ENCODE data around the gene TOB1.

TOB1 gene

DNA sequence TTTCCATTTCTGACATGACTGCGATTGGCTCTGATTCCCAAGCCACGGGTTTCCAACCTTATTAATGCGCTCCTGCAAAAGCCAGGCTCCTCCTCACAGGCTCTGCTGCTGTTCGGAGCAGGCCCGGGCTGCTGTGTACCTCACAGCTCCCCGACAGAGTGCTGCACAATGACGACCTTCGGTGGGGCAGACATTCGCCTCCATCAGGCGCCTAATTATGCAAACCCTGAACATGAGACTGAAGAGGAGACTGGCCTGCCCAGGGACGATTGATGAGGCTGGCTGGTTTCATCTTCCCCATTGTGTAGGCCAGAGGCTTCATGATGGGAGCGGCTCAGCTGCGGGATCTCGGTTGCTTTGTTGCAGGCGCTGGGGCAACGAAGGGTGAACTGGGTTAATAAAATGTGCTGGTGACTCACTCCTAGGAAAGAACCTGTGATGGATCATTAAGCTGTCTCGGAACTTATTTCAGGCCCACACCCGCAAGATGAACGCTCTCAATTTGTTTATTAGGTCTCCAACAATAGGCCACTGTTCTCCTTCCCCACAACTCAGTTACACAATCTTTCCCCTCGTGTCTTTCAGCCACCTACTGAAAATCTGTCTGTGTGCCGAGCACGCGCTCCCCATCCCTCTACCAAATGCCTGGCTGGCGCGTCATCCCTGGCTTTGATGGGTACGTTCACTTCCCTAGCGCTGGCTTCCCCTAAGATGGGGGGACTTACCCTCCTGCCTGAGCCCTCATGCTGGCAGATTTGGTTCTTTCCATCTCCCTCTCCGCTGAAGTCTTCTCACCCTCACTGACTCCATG lies 27.2 kb upstream of the TOB1 start:
- H3K27ac ChIP-seq (ENCODE audit: low read length) = peak overlapping the region; percentile 76

GRCh38 chr17:50892101-50892776 lies 26.1 kb upstream of the TOB1 start:
- H3K4me1 ChIP-seq (ENCODE audit: control insufficient read depth, insufficient read depth, low read length) = peaks cover 9% of the 10 kb centered on the region
- no peaks in the 10 kb centered on the region for H3K27me3 ChIP-seq (ENCODE audit: control insufficient read depth in 1 of 2, insufficient read depth in 2 of 2, low read length in 2 of 2)
- no peaks in the 10 kb centered on the region for H3K36me3 ChIP-seq (ENCODE audit: control insufficient read depth in 2 of 2, insufficient read depth in 2 of 2, low read length in 2 of 2)
- no peak overlapping the region for H3K9ac ChIP-seq (ENCODE audit: low read length in 2 of 2)
- H3K4me3 ChIP-seq (ENCODE audit: low read length in 2 of 2) = no peak overlapping the region
- no peaks in the 10 kb centered on the region for H3K9me3 ChIP-seq (ENCODE audit: control insufficient read depth in 2 of 2, low read length in 2 of 2)
- no peak overlapping the region for H3K27ac ChIP-seq (ENCODE audit: low read length)

More for the DNA sequence above, 27.2 kb upstream of the TOB1 start:
- H3K9me3 ChIP-seq (ENCODE audit: control insufficient read depth in 2 of 2, low read length in 2 of 2) = no peaks in the 10 kb centered on the region
- peaks cover 9% of the 10 kb centered on the region for H3K4me1 ChIP-seq (ENCODE audit: control insufficient read depth, insufficient read depth, low read length)
- no peaks in the 10 kb centered on the region for H3K27me3 ChIP-seq (ENCODE audit: control insufficient read depth in 1 of 2, insufficient read depth in 2 of 2, low read length in 2 of 2)
- H3K4me3 ChIP-seq (ENCODE audit: low read length in 2 of 2) = peak overlapping the region in 1 of 2 donors; percentile 15
- H3K36me3 ChIP-seq (ENCODE audit: control insufficient read depth in 2 of 2, insufficient read depth in 2 of 2, low read length in 2 of 2) = no peaks in the 10 kb centered on the region
- H3K9ac ChIP-seq (ENCODE audit: low read length in 2 of 2) = peak overlapping the region in 1 of 2 donors; percentile 22

DNA sequence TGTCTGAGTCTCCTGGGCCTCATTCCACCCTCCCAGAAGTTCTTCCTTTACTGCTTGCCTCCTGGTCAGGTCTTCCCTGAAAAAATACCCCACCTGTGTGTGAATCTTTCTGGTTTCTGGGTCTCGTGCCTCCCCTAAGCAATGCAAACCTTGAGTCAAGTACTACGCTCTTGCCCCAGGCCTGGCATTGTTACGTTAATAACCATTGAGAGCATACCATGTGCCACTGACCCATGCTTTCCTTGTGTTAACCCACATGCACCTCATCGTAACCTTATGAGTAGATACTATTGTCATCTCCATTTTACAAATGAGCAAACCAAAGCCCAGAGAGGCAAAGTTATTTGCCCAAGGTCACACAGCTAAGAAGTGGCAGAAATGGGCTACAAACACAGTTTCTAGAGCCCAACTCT lies 25.4 kb upstream of the TOB1 start:
- Histone ChIP-seq H3K4me1 (ENCODE audit: control insufficient read depth, insufficient read depth, low read length) (peaks cover 9% of the 10 kb centered on the region), H3K4me3 (ENCODE audit: low read length in 2 of 2) (no peak overlapping the region), H3K27ac (ENCODE audit: low read length) (no peak overlapping the region), H3K27me3 (ENCODE audit: control insufficient read depth in 1 of 2, insufficient read depth in 2 of 2, low read length in 2 of 2) (no peaks in the 10 kb centered on the region), H3K36me3 (ENCODE audit: control insufficient read depth in 2 of 2, insufficient read depth in 2 of 2, low read length in 2 of 2) (no peaks in the 10 kb centered on the region), H3K9me3 (ENCODE audit: control insufficient read depth in 2 of 2, low read length in 2 of 2) (no peaks in the 10 kb centered on the region), H3K9ac (ENCODE audit: low read length in 2 of 2) (no peak overlapping the region)

GRCh38 chr17:50890675-50891516 lies 24.7 kb upstream of the TOB1 start:
- Histone ChIP-seq H3K9ac (ENCODE audit: low read length in 2 of 2) (no peak overlapping the region), H3K36me3 (ENCODE audit: control insufficient read depth in 2 of 2, insufficient read depth in 2 of 2, low read length in 2 of 2) (no peaks in the 10 kb centered on the region), H3K4me1 (ENCODE audit: control insufficient read depth, insufficient read depth, low read length) (peaks cover 9% of the 10 kb centered on the region), H3K27ac (ENCODE audit: low read length) (no peak overlapping the region), H3K27me3 (ENCODE audit: control insufficient read depth in 1 of 2, insufficient read depth in 2 of 2, low read length in 2 of 2) (no peaks in the 10 kb centered on the region), H3K4me3 (ENCODE audit: low read length in 2 of 2) (no peak overlapping the region), H3K9me3 (ENCODE audit: control insufficient read depth in 2 of 2, low read length in 2 of 2) (no peaks in the 10 kb centered on the region)

DNA sequence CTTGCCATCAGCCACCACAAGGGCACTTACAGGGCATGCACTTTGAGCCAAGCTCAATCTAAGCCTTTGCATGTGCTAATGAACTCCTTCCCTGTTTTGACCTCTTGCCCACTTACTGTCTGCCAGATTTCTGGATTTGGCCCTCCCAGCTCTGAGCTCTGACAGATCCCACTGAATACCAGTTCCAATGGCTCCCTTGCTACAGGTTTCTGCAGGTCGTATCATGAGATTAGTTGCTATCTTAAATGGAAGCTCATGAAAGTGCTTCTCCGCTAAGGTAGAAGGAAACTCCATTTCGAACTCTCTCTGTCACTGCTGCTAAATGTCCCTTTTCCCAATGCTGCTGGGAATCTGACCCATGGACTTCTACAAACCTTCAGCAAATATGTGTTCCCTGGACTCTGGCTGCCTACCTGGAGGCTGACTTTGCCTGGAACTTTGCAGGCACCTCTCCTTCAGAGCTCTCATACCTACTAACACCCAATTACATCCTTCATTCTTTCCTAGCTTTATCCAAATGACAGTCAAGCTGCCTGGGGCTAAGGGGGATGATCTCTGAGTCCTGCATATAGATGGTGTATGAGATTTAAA lies 23.5 kb upstream of the TOB1 start:
- H3K27me3 ChIP-seq (ENCODE audit: control insufficient read depth in 1 of 2, insufficient read depth in 2 of 2, low read length in 2 of 2) = no peaks in the 10 kb centered on the region
- peaks cover 9% of the 10 kb centered on the region for H3K4me1 ChIP-seq (ENCODE audit: control insufficient read depth, insufficient read depth, low read length)
- no peak overlapping the region for H3K4me3 ChIP-seq (ENCODE audit: low read length in 2 of 2)
- H3K27ac ChIP-seq (ENCODE audit: low read length) = no peak overlapping the region
- H3K36me3 ChIP-seq (ENCODE audit: control insufficient read depth in 2 of 2, insufficient read depth in 2 of 2, low read length in 2 of 2) = no peaks in the 10 kb centered on the region
- H3K9me3 ChIP-seq (ENCODE audit: control insufficient read depth in 2 of 2, low read length in 2 of 2) = no peaks in the 10 kb centered on the region
- no peak overlapping the region for H3K9ac ChIP-seq (ENCODE audit: low read length in 2 of 2)

DNA sequence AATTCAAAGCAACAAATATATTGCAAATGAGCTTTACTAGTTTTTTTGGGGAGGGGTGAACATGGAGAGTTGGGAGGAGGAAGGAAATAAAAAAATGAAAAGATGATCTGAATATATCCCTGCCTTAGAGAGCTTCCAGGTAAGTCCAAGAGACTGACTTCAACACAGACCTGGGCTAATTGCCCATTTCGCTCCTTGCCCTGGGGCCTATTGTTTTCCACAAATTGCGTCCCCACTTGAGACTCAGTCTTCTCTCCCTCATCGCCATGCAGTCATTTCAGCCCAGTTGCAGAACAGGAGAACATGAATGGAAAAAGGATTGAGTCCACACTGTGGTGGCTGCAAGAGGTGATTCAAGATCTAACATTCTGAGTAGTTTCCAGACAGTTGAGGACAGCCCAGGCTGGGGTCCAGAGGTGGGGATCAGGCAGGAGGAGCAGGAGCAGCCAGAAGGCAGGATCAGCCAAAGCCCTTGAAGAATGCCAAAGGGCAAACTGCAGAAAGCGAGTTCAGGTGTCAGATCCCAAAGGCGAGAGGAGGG lies 21.6 kb upstream of the TOB1 start:
- Histone ChIP-seq H3K27ac (ENCODE audit: low read length) (no peak overlapping the region), H3K4me1 (ENCODE audit: control insufficient read depth, insufficient read depth, low read length) (no peaks in the 10 kb centered on the region), H3K36me3 (ENCODE audit: control insufficient read depth in 2 of 2, insufficient read depth in 2 of 2, low read length in 2 of 2) (no peaks in the 10 kb centered on the region), H3K9me3 (ENCODE audit: control insufficient read depth in 2 of 2, low read length in 2 of 2) (no peaks in the 10 kb centered on the region), H3K4me3 (ENCODE audit: low read length in 2 of 2) (no peak overlapping the region), H3K27me3 (ENCODE audit: control insufficient read depth in 1 of 2, insufficient read depth in 2 of 2, low read length in 2 of 2) (no peaks in the 10 kb centered on the region), H3K9ac (ENCODE audit: low read length in 2 of 2) (no peak overlapping the region)

GRCh38 chr17:50884439-50885311 lies 18.5 kb upstream of the TOB1 start:
- Histone ChIP-seq H3K27me3 (ENCODE audit: control insufficient read depth in 1 of 2, insufficient read depth in 2 of 2, low read length in 2 of 2) (no peaks in the 10 kb centered on the region), H3K4me1 (ENCODE audit: control insufficient read depth, insufficient read depth, low read length) (no peaks in the 10 kb centered on the region), H3K36me3 (ENCODE audit: control insufficient read depth in 2 of 2, insufficient read depth in 2 of 2, low read length in 2 of 2) (no peaks in the 10 kb centered on the region), H3K9me3 (ENCODE audit: control insufficient read depth in 2 of 2, low read length in 2 of 2) (no peaks in the 10 kb centered on the region), H3K9ac (ENCODE audit: low read length in 2 of 2) (peak overlapping the region in 1 of 2 donors; percentile 21), H3K4me3 (ENCODE audit: low read length in 2 of 2) (no peak overlapping the region), H3K27ac (ENCODE audit: low read length) (no peak overlapping the region)

GRCh38 chr17:50883850-50884438 lies 17.8 kb upstream of the TOB1 start:
- Histone ChIP-seq H3K27me3 (ENCODE audit: control insufficient read depth in 1 of 2, insufficient read depth in 2 of 2, low read length in 2 of 2) (no peaks in the 10 kb centered on the region), H3K4me3 (ENCODE audit: low read length in 2 of 2) (no peak overlapping the region), H3K9me3 (ENCODE audit: control insufficient read depth in 2 of 2, low read length in 2 of 2) (no peaks in the 10 kb centered on the region), H3K9ac (ENCODE audit: low read length in 2 of 2) (peak overlapping the region in 1 of 2 donors; percentile 21), H3K4me1 (ENCODE audit: control insufficient read depth, insufficient read depth, low read length) (no peaks in the 10 kb centered on the region), H3K27ac (ENCODE audit: low read length) (no peak overlapping the region), H3K36me3 (ENCODE audit: control insufficient read depth in 2 of 2, insufficient read depth in 2 of 2, low read length in 2 of 2) (no peaks in the 10 kb centered on the region)

DNA sequence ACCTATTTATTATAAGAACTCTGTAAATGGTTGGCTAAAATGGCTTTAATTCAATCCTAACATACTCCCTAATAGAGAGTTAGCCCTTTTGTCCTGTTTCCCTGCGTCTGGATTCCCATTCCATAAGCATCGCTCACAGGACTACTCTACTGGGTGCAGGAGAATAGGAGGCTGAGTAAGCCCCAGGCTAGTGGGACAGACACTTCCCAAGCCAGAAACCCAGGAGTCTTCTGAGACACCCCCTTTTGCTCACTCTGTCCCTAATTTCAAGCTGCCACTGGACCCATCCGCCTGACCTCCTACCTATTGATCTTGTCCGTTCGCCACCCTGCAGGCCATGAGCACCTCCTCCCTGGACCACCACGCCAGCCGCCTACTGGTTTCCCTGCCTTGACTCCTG lies 16.7 kb upstream of the TOB1 start:
- Histone ChIP-seq H3K4me1 (ENCODE audit: control insufficient read depth, insufficient read depth, low read length) (no peaks in the 10 kb centered on the region), H3K9ac (ENCODE audit: low read length in 2 of 2) (no peak overlapping the region), H3K27me3 (ENCODE audit: control insufficient read depth in 1 of 2, insufficient read depth in 2 of 2, low read length in 2 of 2) (no peaks in the 10 kb centered on the region), H3K9me3 (ENCODE audit: control insufficient read depth in 2 of 2, low read length in 2 of 2) (no peaks in the 10 kb centered on the region), H3K27ac (ENCODE audit: low read length) (no peak overlapping the region), H3K36me3 (ENCODE audit: control insufficient read depth in 2 of 2, insufficient read depth in 2 of 2, low read length in 2 of 2) (no peaks in the 10 kb centered on the region), H3K4me3 (ENCODE audit: low read length in 2 of 2) (no peak overlapping the region)
